ENCODE measurements around the gene RBFOX1.

RBFOX1 gene

GRCh38 chr16:7421578-7421977 lies 88.9 kb downstream of the RBFOX1 start:
- DNase-seq: no peak

GRCh38 chr16:7422036-7422888 lies 89.6 kb downstream of the RBFOX1 start:
- DNase-seq: no peak

- DNase-seq: no peak
Measured at GRCh38 chr16:7423434-7424044, 90.9 kb downstream of the RBFOX1 start.

GRCh38 chr16:7426161-7426560 lies 93.5 kb downstream of the RBFOX1 start:
- DNase-seq: no peak

- DNase-seq: no peak
Measured at GRCh38 chr16:7431723-7432122, 99.1 kb downstream of the RBFOX1 start.

DNA sequence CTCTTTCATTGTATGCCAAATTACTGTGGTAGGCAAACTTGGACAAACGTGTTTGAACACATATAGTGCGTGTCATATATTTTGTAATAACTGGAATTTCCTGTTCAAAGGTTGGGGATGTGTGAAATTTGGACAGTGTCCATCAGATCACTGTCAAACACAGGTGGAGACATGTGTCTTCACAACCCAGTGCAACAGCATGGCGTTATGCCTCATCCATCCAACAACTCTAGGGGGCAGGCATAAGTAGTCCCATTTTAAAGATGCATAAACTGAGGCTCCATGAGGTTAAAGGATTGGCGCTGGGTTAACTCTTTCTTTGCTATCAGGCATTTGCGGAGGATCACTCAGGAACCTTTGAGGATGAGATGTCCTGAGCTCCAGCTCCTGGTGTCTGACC lies 103.7 kb downstream of the RBFOX1 start:
- DNase-seq: no peak

DNA sequence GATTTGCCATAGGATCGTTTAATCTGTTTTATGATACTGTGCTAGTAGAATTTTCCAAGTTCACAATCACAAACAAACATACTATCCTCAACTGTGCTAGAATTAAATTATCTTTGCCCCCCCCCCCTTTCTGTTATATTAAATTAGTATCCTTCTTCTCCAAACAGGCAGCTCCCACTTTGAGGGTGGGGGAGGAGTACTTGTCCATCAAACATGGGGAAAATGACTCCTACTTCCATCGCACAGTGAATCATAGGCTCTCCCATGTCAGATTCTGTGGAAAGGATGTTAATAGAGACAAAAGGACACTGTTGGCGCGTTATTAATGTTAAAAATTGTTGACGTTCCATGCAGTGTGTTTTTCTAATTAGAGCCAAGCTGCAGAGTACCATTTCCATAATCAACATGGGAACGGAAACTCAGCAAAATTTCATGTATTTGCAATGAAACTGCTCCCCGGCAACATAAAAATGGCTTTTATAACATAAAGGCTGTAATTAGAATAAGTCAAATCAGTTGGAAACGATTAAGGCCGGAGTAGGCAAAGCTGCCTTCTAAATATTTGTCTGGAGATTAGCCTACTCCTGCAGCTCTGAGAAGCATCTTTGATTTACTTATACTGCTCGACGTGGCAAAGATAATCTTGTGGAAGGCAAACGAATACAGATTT lies 104.6 kb downstream of the RBFOX1 start:
- DNase-seq: no peak

- DNase-seq: no peak
Measured at GRCh38 chr16:7437843-7438242, 105.2 kb downstream of the RBFOX1 start.

GRCh38 chr16:7438601-7439000 lies 106.0 kb downstream of the RBFOX1 start:
- DNase-seq: no peak

- DNase-seq: no peak
Measured at GRCh38 chr16:7439518-7439917, 106.9 kb downstream of the RBFOX1 start.

DNA sequence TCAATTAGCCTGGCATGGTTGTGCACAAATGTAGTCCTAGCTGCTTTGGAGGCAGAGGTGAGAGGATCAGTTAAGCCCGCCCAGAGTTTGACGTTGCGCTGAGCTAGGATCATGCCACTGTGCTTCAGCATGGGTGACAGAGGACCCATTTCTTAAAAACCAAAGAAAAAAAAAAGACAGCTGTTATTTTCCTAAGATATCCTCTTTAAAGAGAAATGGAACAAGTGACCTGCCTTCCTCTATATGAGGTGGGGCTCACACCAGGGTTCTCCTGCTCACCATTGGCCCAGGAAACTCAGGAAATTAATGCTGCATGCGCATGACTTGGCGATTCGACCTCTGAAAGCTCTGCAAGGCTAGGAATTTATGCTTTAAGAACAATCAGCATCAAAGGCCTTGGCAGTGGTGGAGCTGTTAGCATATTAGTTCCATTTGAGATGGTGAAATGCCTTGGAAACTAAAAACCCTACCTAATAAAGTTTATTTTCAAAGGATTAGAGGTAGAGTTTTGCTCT lies 108.3 kb downstream of the RBFOX1 start:
- DNase-seq: no peak

DNA sequence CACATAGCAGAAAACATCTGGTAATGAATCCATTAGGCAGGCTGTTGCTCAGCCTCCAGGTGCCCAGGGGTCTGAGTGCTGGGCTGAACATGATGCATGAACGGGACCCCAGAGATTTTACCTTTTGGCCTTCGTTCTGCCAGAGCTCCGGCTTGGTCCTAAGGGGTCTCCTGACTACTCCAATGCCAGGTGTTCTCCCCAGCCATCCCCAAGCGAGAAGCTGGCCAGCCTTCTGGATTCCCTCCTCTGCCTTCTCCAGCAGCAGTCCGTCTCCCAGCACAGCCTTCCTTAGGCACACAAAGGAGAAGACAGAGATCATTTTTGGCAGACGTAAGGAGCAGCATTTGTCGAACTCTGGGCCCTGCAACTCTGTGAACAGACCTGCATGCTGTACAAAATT lies 109.4 kb downstream of the RBFOX1 start:
- no peak for DNase-seq

DNA sequence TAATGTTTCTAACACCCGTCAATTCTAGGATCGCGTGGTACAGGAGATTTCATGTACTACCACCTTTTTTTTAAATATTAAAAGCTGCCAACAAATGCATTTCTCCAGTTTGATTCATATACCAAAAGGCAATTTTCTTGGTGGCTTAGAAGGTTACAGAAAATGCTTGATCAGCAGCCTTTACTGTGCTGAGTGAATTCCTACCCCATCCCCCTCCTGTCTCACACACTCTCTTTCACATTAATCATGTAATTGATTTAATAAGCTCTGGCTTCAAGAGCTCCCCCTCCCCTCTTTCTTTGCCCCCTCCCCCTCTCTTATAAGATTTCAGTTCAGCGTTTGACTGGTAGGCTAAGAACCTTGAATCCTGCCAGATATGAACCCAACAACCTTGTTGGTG lies 110.5 kb downstream of the RBFOX1 start:
- no peak for DNase-seq

GRCh38 chr16:7443648-7444365 lies 111.2 kb downstream of the RBFOX1 start:
- no peak for DNase-seq

DNA sequence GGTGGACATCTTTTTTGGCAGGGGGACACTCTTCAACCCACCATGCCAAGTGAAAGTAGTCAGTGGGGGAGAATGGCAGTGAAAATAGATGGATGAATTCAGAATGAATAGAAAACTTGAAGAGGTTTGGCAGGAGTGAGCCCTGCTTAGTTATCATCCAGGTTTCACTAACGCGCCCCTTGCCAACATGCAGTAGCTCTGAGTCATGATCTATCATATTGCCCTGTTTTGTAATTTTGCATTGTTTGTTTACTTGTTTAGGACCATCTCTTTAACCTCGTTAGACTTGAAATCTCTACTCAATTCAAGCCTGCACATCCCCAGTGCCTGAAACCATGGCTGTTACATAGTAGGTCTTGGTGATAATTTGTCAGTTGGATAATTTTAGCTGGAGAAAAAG lies 116.7 kb downstream of the RBFOX1 start:
- DNase-seq: no peak

GRCh38 chr16:7449808-7450207 lies 117.2 kb downstream of the RBFOX1 start:
- DNase-seq: no peak

- no peak for DNase-seq
Measured at GRCh38 chr16:7450440-7450839, 117.8 kb downstream of the RBFOX1 start.

DNA sequence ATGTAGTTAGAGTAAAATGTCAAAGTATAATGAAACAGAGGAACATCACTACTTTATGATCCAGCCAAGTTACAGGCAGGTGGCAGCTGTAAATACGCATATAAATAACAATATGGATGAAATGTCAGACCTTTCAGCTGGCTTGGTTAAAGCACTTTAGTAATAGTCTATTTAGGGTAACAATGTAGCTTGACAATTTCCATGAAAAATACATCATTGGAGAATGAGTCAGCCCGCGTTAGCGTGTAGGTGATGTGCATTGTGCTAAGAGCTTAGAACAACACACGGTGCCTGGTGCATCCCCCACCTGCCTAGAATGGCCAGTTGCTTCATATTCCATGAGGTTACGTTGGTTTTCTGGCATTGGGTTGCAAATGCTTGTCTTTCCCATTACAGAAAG lies 119.4 kb downstream of the RBFOX1 start:
- DNase-seq: no peak

DNA sequence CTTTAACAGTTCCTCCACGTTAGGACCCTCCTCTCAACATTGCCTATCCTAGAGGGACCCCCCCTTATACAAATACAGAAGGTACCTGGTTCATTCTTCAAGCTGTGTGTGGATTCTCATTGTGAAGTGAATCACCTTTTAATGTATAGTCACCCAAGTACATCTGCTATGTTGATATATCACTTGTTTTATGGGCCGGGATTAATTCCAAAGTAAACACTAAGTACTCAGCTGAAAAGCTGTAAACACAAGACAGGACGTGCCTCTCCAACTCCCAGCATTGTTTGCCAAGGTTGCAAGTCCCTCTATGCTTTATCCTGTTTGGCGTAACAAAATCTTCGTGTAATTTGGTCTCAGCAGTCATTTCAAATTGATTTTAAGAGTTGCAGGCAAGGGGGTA lies 123.6 kb downstream of the RBFOX1 start:
- no peak for DNase-seq

DNA sequence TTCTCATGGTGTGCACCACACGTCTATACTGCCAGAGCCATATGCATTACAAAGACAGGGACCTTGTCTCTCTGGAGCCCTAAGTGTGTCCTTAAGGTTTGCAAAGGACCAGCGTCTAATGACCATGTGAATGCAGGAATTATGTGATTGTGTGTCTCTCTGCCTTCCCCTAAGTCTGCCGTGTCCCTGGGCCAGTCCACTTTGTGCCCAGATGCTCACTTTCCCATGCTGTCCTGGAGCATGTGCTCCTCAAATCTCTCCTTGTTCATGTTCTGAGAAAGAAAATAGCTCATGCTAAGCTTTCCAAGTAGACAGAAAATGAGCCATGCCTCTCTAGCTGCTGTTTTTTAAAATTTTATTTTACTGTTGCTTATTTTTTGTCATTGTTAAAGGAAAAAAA lies 125.5 kb downstream of the RBFOX1 start:
- DNase-seq: no peak

- no peak for DNase-seq
Measured at GRCh38 chr16:7470344-7470743, 137.7 kb downstream of the RBFOX1 start.

DNA sequence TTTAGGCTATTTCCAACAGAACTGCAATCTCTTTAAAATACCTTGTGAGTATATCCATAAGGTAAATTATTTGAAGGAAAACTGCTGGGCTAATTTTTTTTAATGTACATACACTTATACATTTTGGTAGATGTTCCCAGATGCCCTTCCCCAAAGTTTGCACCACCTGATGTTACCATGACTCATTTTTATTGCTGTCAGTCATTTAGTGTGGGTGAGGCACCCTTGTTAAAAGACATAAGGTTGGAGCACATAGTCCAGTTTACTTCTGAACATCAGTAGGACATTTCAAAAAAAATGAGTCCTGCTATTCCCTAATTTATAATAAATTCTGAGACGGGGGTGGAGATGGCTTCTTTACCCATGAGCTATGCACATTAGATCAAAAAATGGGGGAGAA lies 138.6 kb downstream of the RBFOX1 start:
- no peak for DNase-seq

DNA sequence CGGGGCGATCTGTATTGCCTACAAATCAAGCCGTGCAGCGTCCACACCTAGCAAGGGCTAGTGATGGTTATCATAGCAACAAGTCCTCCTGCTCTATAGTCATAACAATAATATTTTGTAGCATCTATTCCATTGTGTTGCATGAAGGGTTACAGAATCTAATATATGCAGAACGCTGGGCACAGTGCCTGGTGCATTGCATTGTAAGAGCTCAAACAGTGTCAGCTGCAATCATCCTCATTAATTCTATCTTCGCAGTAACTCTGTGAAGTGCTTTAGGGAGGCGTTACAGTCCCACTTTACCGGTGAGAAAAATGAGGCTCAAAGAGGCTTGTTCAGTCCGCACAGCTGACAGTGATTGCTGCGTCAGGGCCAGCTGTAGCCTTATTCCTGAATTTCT lies 149.4 kb downstream of the RBFOX1 start:
- no peak for DNase-seq
